ENCODE data around the gene PLIN1. TPM values are rescaled to one million over a fixed set of nuclear protein-coding genes. Genes with fewer than 3 reads are reported as not detected.
A peak's percentile ranks its signal among the peaks of the same experiment; 100 is the strongest.
"Not testable (repeated sequence)": the region's sequence is repeated elsewhere in the genome, so short reads cannot be mapped to it uniquely, and the experiment has no call there.

The PLIN1 gene
- polyA plus RNA-seq, 1 donor (not counting 4 experiments of a cell fraction or from before 2014, with no cell fraction given) = 0.30 TPM

GRCh38 chr15:89693091-89693490, 13.9 kb upstream of the PLIN1 start:
- FAIRE-seq (no peak), DNase-seq (ENCODE audit: low read depth, low spot score) (no peak)
- H3K9me3 ChIP-seq (ENCODE audit: control insufficient read depth, low read depth, low read length) = no peaks in the 10 kb centered on the region
- no peak overlapping the region for H3K27ac ChIP-seq (ENCODE audit: control insufficient read depth, insufficient read depth, low read length)
- H3K36me3 ChIP-seq (ENCODE audit: control insufficient read depth in 2 of 2, extremely low read depth in 1 of 2, insufficient read depth in 2 of 2, low read length in 2 of 2) = no peaks in the 10 kb centered on the region
- H3K27me3 ChIP-seq (ENCODE audit: control insufficient read depth, extremely low read depth, insufficient read depth, low read length) = no peaks in the 10 kb centered on the region
- H4K20me1 ChIP-seq (ENCODE audit: control insufficient read depth, extremely low read depth, insufficient read depth, low read length) = no peaks in the 10 kb centered on the region
- H3K9ac ChIP-seq (ENCODE audit: control insufficient read depth, extremely low read depth, insufficient read depth, low read length) = no peak overlapping the region
- dilution Hi-C loops (cut with MboI; ENCODE audit: extremely low pct_ligation_motif_present, low sequenced_read_pairs) = no loop called here
- H3K4me2 ChIP-seq (ENCODE audit: control insufficient read depth, extremely low read depth, insufficient read depth, low read depth, low read length) = no peak overlapping the region
- H2AFZ ChIP-seq (ENCODE audit: control insufficient read depth, low read length) = no peak overlapping the region
- H3K79me2 ChIP-seq (ENCODE audit: control insufficient read depth, insufficient read depth, low read length) = no peaks in the 10 kb centered on the region
- H3K4me1 ChIP-seq (ENCODE audit: control insufficient read depth, extremely low read depth, insufficient read depth, low read length) = no peaks in the 10 kb centered on the region
- no peak for TF ChIP-seq EZH2 (IDR thresholded peaks at IDR 0.05; ENCODE audit: low read length)
- no peak for TF ChIP-seq CTCF (optimal IDR thresholded peaks at IDR 0.05 in 1 of 3, IDR thresholded peaks at IDR 0.05 in 1 of 3, conservative IDR thresholded peaks at IDR 0.05 in 1 of 3; ENCODE audit: extremely low read depth in 1 of 3, insufficient read depth in 2 of 3, low read length in 3 of 3)
- H3K9me1 ChIP-seq (ENCODE audit: control insufficient read depth, extremely low read depth, insufficient read depth, low read length) = no peaks in the 10 kb centered on the region
- no peak overlapping the region for H3K4me3 ChIP-seq (ENCODE audit: control insufficient read depth in 2 of 3, extremely low read depth in 1 of 3, insufficient read depth in 2 of 3, low read depth in 1 of 3, low read length in 3 of 3)

GRCh38 chr15:89690276-89691218, 11.4 kb upstream of the PLIN1 start, which contains the start of the genes PEX11A and WDR93:
PEX11A (minus strand) TSS chr15:89690754; CDS start chr15:89690632, 122 bp downstream.
WDR93 (plus strand) TSS chr15:89690811; CDS start chr15:89701747, 10,936 bp downstream.
- Histone ChIP-seq H3K4me2 (ENCODE audit: control insufficient read depth, extremely low read depth, insufficient read depth, low read depth, low read length) (peak within 1 kb of the TSS; percentile 82), H3K9me1 (ENCODE audit: control insufficient read depth, extremely low read depth, insufficient read depth, low read length) (no peaks in the 10 kb centered on the region), H3K4me3 (ENCODE audit: control insufficient read depth in 2 of 3, extremely low read depth in 1 of 3, insufficient read depth in 2 of 3, low read depth in 1 of 3, low read length in 3 of 3) (peak within 1 kb of the TSS; percentile 62 to 82 (median 74)), H3K36me3 (ENCODE audit: control insufficient read depth in 2 of 2, extremely low read depth in 1 of 2, insufficient read depth in 2 of 2, low read length in 2 of 2) (no peaks in the 10 kb centered on the region), H3K27ac (ENCODE audit: control insufficient read depth, insufficient read depth, low read length) (peak within 1 kb of the TSS; percentile 46), H3K27me3 (ENCODE audit: control insufficient read depth, extremely low read depth, insufficient read depth, low read length) (no peaks in the 10 kb centered on the region), H3K9me3 (ENCODE audit: control insufficient read depth, low read depth, low read length) (no peaks in the 10 kb centered on the region), H3K79me2 (ENCODE audit: control insufficient read depth, insufficient read depth, low read length) (no peaks in the 10 kb centered on the region), H2AFZ (ENCODE audit: control insufficient read depth, low read length) (peak within 1 kb of the TSS; percentile 99), H3K9ac (ENCODE audit: control insufficient read depth, extremely low read depth, insufficient read depth, low read length) (peak within 1 kb of the TSS; percentile 71), H3K4me1 (ENCODE audit: control insufficient read depth, extremely low read depth, insufficient read depth, low read length) (no peaks in the 10 kb centered on the region), H4K20me1 (ENCODE audit: control insufficient read depth, extremely low read depth, insufficient read depth, low read length) (no peaks in the 10 kb centered on the region)
- dilution Hi-C loops (cut with MboI; ENCODE audit: extremely low pct_ligation_motif_present, low sequenced_read_pairs) = no loop called here
- TF ChIP-seq CTCF (optimal IDR thresholded peaks at IDR 0.05 in 1 of 3, IDR thresholded peaks at IDR 0.05 in 1 of 3, conservative IDR thresholded peaks at IDR 0.05 in 1 of 3; ENCODE audit: extremely low read depth in 1 of 3, insufficient read depth in 2 of 3, low read length in 3 of 3) = no peak
- TF ChIP-seq EZH2 (IDR thresholded peaks at IDR 0.05; ENCODE audit: low read length) = no peak
- peak; percentile 80 for FAIRE-seq
- DNase-seq (ENCODE audit: low read depth, low spot score) = peak; percentile 53

DNA sequence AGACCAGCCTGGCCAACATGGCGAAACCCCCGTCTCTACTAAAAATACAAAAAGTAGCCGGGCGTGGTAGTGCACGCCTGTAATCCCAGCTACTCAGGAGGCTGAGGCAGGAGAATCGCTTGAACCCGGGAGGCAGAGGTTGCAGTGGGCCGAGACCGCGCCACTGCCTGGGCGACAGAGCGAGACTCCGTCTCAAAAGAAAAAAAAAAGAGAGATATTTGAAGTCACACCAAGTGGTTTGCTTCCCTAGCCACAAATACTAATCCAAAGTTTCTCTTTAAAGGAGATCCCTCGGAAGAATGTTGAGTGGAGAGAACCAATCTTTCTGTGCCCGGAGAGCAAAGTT, 10.7 kb upstream of the PLIN1 start:
- H4K20me1 ChIP-seq (ENCODE audit: control insufficient read depth, extremely low read depth, insufficient read depth, low read length); H3K79me2 ChIP-seq (ENCODE audit: control insufficient read depth, insufficient read depth, low read length); DNase-seq (ENCODE audit: low read depth, low spot score); H3K9me1 ChIP-seq (ENCODE audit: control insufficient read depth, extremely low read depth, insufficient read depth, low read length); H3K9me3 ChIP-seq (ENCODE audit: control insufficient read depth, low read depth, low read length); H3K4me1 ChIP-seq (ENCODE audit: control insufficient read depth, extremely low read depth, insufficient read depth, low read length); H3K36me3 ChIP-seq (ENCODE audit: control insufficient read depth in 2 of 2, extremely low read depth in 1 of 2, insufficient read depth in 2 of 2, low read length in 2 of 2); dilution Hi-C loops (cut with MboI; ENCODE audit: extremely low pct_ligation_motif_present, low sequenced_read_pairs); FAIRE-seq; H3K27me3 ChIP-seq (ENCODE audit: control insufficient read depth, extremely low read depth, insufficient read depth, low read length): not testable (repeated sequence)
- Histone ChIP-seq H3K4me2 (ENCODE audit: control insufficient read depth, extremely low read depth, insufficient read depth, low read depth, low read length) (peak overlapping the region; percentile 82), H2AFZ (ENCODE audit: control insufficient read depth, low read length) (peak overlapping the region; percentile 99), H3K9ac (ENCODE audit: control insufficient read depth, extremely low read depth, insufficient read depth, low read length) (peak overlapping the region; percentile 71), H3K27ac (ENCODE audit: control insufficient read depth, insufficient read depth, low read length) (peak overlapping the region; percentile 46), H3K4me3 (ENCODE audit: control insufficient read depth in 2 of 3, extremely low read depth in 1 of 3, insufficient read depth in 2 of 3, low read depth in 1 of 3, low read length in 3 of 3) (peak overlapping the region; percentile 62 to 82 (median 74))
